GM13976 (cell line): ENCODE results near the gene SLC19A1.
A peak's percentile ranks its signal among the peaks of the same experiment; 100 is the strongest.

ENCODE experiments used
- DNase-seq: peaks from one replicate; pipeline ENCODE4 v3.0.0; 2012; ENCODE audit warnings: low spot score
- CTCF ChIP-seq: IDR thresholded peaks from 2 replicates; pipeline ENCODE4 v1.5.1; 2012; ENCODE audit warnings: borderline replicate concordance, mild to moderate bottlenecking; ENCODE audit not compliant: insufficient read depth; ENCODE audit errors: extremely low read depth, missing control alignments, control extremely low read depth
- in situ Hi-C: fragments of 300-500 bp; cut with MboI; formaldehyde crosslinking; loops from one replicate; pipeline ENCODE4 v1.12.0; 2022; ENCODE audit warnings: low sequenced_read_pairs, mixed read lengths, inconsistent platforms; ENCODE audit not compliant: unreplicated experiment

SLC19A1 gene

GRCh38 chr21:45479691-45480675 is 62.3 kb downstream of the SLC19A1 start:
- in situ Hi-C loops = no loop called here

GRCh38 chr21:45478816-45479669 is 63.2 kb downstream of the SLC19A1 start:
- no peak for TF ChIP-seq CTCF
- in situ Hi-C loops = no loop called here
- no peak for DNase-seq

More at GRCh38 chr21:45479691-45480675, 62.3 kb downstream of the SLC19A1 start:
- TF ChIP-seq CTCF = no peak
- DNase-seq = no peak

- peak; percentile 78 for TF ChIP-seq CTCF
- peak; percentile 89 for DNase-seq
- in situ Hi-C loops = no loop called here
Measured at GRCh38 chr21:45478115-45478801, 64.0 kb downstream of the SLC19A1 start.

GRCh38 chr21:45477176-45478114 is 64.8 kb downstream of the SLC19A1 start:
- in situ Hi-C loops = no loop called here
- no peak for TF ChIP-seq CTCF
- no peak for DNase-seq

GRCh38 chr21:45476582-45476981 is 65.7 kb downstream of the SLC19A1 start:
- no peak for DNase-seq
- no peak for TF ChIP-seq CTCF
- in situ Hi-C loops = no loop called here
